Measurements from ENCODE around the gene UBA7.

UBA7 gene

DNA sequence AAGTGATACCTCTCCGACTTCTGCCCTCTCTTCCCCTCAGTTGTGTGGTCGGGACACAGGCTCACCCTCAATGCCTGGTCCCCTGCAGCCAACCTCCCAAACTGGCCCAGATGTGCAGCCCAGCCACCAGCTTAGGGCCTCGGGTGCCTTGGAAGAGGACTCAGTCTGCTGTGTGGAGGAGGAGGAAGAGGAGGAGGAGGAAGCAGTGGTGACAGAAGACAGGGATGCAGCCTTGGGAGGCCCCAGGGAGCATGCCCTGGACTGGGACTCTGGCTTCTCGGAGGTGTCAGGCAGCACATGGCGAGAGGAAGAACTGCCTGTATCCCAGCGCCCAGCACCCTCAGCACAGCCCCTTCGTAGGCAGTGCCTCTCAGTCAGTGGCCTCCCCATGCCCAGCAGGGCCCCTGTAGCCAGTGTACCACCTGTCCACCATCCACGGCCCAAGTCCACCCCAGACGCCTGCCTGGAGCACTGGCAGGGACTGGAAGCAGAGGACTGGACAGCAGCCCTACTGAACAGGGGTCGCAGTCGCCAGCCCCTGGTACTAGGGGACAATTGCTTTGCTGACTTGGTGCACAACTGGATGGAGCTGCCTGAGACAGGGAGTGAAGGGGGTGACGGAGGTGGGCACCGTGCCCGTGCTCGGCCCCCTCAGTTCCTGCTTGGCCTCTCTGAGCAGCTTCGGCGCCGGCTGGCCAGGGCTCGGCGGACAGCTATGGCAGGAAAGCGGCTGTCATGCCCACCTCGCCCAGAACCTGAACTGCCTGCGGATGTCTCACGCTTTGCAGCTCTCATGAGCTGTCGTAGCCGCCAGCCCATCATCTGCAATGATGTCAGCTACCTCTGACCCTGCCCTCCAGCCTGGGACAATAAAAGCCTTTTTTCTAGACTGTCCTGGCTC, 9.4 kb downstream of the UBA7 start:
- no peak for DNase-seq (ENCODE audit: low read depth in 2 of 2)

DNA sequence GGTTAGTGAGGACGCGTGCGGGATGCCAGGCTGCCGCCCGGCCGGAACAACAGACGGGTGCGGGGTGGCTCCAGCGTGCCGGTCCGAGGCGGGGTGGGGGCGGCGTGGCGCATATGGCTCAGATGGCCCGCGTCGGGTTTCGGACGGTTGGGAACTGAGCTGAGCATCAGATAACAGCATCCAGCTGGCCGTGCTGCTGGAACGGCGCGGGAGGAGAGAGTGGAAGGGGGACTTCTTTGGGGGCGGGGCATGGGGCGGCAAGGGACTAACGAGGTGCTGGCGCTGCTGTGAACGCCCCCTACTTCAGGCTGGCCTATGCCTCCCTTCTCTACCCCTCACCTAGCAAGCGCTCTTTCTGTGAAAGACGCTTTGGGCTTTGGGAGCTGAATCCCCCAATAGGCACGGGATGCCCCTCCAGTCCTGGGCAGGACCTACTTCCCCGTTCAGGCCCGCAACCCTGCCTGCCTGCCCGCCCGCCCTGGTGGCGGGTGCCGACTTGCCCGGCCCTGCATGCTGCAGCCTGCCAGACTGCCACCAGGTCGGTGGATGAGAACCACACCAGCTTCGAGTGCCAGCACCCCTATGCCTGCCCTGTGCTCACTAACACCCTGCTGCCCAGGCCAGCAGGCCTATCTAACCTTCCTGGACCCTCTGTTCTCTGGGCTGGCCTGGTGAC, 10.2 kb downstream of the UBA7 start:
- no peak for DNase-seq (ENCODE audit: low read depth in 2 of 2)

DNA sequence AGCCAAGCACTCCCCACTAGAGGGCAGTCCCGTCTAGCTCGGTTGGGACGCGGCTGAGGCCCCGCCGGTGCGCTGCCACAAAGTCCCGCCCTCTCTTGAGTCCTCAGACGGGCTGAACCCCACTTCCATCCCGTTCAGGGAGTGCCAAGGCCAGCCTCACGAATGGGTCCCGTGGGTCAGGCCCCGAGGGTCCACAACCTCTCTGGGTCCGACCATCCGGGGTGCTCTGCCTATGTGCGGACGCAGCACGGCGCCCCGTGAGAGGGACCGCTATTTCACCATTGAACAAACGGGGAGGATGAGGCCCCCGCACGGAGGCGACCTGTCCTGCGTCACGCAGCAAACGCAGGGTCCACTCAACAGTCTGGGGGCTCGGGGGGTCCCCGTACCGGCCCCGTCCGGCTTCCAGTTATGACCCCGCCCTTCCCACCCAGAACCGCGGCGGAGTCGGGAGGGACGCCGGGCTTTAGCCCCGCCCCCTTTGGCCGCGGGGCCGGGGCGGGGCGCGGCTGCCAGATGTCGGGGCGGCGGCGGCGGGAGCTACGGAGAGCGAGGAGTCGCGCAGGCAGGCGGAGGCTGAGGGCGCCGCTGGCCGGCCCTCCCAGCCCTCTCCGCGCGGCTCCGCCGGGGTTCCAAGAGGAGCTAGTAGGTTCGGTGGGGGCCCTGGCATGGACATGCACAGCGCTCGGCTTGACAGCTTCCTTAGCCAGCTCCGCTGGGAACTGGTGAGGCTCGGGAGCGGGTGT, 10.9 kb downstream of the UBA7 start, which contains the start of gene INKA1:
Gene INKA1 (plus strand): TSS at position 543 of the 746 bp plus-strand sequence. CDS start 132 bp downstream, at position 675.
- peak; percentile 75 to 77 for DNase-seq (ENCODE audit: low read depth in 2 of 2)

DNA sequence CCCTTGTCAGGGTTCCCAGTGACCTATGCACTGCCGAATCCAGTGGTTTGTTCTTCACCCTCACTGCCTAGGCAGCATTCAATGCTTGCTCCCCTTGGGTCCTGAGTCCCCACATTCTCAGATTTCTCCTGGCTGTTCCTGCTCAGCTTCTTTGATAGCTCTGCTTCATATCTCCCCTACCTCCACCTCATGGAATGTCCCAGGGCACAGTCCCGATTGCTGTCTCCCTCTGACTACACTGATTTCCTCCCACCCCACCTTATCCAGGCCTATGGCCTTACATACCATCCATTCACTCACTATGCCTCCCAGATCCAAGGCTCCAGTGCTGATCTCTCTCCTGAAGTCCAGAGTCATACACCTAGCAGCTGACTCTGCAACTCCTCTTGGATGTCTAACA, 12.6 kb downstream of the UBA7 start:
- DNase-seq (ENCODE audit: low read depth in 2 of 2): no peak

DNA sequence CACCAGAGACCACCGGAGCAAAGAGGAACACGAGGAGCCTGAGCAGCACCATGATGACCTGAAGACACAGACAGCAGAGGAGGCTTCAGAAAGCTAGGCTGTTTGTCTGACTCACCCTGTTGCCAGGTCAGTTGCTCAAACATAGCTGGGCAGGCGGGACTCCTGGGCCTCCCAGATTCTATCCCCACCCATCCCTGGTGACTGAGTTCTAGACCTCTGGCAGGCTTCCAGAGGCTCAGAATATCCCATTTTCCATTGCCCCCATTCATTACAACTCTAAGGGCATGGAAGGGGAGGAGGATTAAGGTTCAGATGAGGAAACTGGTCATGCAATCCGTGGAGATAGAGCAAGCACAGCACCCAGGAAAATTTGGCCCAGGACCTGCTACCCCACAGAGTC, 14.0 kb downstream of the UBA7 start, which contains the start of gene CDHR4:
Gene CDHR4 (minus strand): TSS at position 113 of the 400 bp plus-strand sequence. CDS start 61 bp downstream, at position 52.
- DNase-seq (ENCODE audit: low read depth in 2 of 2): no peak

DNA sequence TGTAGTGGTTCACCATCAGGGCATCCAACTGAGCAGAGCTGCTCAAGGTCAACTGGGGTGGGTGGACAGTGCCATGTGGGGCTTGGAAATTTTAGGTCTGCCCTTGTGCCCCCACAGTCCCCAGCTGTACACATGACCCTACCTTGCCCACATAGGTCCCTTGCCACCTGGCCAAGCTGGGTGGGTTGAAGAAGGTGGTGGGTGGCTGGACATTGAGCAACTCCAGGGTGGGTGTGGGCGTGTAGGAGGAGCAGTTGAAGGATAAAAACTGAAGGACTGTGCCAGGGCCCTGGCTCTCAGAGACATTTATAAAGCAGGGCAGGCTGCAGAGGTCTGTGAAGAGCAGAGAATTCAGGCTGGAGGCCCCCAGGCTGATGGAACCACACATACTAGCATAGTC, 14.6 kb downstream of the UBA7 start:
- DNase-seq (ENCODE audit: low read depth in 2 of 2): no peak

DNA sequence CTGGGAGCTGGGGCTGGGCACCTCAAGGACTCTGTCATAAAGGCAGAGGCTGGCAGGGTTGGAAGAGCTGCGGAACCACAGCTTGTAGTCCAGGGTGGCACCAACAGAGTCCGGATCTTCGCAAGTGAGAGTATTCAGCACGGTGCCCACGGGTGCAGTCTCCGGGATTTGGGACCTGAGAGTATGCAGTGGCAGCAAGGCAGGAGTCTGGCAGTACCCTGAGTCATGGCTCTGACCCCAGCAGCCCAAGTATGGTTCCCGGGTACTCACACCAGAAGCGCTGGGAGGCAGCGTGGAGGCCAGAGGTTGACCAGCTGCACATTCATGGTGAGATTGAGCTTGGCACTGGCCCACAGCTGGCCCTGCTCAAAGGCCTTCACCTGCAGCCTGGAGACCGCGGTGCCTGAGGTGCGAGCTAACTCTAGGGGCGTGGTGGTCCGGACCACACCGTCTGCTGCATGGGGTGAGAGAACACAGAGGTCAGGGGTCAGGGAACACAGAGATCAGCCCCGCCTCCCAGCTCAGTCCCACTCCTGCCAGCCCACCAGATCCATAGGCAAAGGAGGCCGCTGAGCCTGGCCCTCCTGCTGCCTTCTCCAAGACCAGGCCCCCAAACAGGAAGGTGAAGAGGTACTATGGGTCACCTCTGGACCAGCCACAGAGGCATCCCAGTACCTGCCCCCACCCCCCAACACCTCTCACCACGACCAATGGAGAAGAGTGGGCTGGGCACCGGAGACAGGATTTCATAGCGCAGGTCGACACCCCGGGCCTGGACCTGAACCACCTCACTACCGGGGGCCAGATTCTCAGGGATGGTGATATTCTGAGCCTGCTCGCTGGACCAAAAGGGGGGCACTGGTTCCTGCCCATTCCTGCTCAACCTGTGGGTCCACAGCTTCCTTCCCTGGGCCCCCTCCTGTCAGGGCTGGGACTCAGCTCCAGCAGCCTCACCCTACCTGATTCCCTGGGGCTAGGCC, 18.5 kb downstream of the UBA7 start:
- DNase-seq (ENCODE audit: low read depth in 2 of 2): no peak

DNA sequence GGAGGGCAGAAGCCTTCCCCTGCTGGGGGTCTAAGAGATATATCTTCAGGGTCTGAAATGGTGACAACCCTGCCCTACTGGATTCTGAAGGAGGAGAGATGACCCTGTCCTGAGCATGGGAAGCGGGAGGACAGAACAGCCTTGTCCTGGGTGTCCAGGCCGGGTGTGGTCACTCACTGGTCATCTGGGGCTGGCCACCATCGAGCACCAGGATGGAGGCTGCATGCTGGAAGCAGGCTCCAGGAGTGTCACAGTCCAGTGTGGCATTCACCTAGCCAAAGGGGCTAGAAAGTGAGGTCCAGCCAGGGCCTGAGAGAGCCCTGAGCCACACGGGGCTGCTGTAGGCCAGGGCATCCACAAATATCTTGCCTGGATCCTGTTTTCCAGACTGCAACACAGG, 19.3 kb downstream of the UBA7 start:
- DNase-seq (ENCODE audit: low read depth in 2 of 2): no peak

DNA sequence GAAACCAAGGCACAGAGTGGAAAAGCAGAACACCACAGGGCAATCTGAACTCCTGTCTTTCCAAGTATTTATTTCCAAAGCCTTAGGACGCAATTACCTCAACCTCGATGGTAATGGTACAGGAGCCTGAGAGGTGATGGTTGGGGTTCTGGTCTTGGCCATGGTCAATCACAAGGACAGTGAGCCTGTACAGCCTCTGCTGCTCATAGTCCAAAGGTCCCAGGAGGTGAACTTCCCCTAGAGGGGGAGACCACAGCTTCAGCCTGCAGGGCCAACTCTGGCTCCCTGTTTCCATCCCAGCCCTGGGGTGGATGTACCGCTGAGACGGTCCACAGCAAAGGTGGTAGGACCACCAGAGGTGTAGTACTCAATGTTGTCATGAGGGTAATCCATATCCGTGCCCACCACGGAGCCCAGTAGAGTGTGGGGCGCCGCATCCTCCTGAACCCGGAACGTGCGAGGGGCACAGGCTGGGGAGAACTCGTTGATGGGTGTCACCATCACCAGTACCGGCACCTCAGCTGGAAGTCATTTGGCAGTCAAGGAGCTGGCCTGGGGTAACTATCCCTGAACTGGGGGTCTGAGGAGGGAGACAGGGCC, 20.2 kb downstream of the UBA7 start:
- DNase-seq (ENCODE audit: low read depth in 2 of 2): no peak

DNA sequence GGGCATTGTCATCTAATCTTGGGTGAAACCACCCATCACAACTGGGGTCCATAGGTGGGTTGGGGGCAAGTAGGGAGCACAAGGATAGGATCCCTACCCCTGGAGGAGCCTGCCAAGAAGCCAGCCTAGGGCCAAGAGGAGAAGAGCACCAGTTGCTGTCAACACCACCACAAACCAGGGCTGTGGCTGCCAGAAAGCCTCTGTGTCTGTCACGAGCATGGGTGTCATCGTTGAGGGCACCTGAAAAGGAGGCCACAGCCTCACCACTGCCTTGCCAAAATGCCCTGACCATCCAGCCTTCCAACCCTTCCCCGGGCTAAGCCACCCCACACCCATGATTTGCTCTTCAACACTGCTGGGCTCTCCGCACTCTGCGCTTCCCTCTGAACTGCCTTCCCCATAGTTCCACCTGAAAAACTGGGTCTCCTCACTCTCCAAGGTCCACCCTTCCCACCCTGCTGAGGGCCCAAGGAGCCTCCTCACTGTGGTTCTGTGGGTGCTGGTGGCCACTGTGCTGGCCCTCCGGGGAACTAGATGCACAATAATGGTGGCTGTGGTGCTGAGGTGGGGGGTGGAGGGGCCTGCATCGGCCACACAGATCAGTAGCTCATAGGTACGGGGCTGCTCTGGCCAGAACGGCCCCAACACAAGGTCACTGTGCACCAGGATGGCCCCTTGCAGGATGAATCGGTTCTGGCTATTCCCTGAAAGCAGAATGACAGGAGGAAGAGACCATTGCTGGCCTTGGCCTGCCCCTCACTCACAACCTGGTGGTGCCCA, 21.2 kb downstream of the UBA7 start:
- no peak for DNase-seq (ENCODE audit: low read depth in 2 of 2)

DNA sequence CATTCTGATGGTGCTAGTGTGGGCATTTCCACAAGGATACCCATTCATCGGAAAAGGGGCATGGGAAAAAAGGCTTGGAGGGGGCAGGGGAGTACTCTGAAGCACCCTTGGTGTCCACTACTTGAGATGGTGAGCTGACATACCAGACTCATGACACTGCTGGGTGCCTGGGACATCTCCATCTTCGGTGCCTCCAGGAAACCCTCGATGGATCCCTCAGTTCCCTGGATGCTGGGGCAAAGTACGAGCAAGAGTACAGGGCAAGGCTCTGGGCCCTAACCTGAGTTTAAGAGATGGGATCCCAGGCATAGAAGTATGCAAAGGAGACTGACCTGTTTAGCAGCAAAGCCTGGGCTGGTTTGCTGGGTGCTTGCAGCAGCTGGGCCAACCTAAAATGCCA, 22.2 kb downstream of the UBA7 start:
- no peak for DNase-seq (ENCODE audit: low read depth in 2 of 2)

DNA sequence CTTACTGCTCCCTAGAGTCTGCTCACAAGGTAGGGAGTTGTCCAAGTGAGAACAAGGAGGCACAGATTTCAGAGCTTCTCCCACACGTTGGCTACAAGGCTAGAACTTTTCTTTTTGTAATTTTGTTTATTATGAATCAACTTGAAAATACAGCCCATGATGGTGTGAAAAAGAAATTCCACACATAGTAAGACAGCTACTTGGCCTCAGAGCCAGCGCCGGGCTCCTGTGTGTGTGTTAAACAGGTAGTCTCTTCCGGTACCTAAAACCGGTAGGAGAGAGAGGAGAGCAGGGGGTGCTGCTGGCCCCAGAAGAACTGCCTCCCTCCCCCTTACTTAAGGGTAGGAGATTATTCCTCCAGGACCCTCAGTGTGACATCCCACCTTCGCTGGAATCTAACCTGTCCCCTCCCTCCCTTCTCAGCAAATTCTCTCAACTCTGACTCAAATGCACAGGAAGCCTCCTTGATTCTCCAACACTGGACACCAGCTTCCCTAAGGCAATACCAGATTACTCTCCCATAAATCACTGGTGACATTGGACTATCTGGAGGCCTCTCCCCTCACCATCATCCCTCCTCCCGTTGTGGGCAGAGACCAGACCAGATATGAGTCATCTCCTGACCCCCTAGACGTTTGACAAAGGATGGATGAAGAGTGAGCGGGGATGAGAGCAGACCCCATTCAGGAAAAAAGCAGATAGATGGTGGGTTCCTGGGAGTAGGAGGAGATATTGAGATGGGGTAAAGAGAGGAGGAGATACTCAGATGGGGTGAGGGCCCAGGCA, 22.9 kb downstream of the UBA7 start:
- no peak for DNase-seq (ENCODE audit: low read depth in 2 of 2)

DNA sequence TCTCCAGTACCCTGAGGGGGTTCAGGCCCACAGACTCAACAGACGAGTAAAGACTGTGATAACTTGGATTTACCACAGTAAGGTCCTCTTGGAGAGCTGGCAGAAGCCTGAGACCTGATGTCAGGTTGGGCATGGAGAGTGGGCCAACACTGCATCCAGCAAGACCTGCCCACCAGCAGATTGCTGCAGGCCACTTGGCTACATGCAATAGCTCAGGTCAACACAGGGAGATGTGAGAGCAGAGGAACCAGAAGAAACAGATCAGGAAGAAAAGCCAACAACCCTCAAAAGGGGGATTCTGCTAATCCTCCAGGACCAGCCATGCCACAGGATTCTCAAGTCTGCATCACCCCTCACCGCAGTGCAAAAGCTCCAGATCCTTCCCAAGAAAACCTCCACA, 25.7 kb downstream of the UBA7 start:
- no peak for DNase-seq (ENCODE audit: low read depth in 2 of 2)

DNA sequence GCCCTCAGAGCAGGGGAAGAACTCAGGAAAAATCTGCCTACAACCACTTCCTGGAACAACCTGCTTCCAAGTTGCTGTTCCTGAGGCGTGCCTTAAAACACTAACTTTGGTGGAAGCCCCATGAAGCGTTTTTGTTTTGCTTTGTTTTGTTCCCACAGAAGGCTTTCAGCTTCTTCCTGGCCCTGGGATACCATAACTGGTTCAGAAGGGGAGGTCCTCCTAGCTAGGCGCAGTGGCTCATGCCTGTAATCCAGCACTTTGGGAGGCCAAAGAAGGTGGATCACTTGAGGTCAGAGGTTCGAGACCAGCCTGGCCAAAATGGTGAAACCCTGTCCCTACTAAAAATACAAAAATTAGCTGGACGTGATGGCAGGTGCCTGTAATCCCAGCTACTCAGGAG, 26.2 kb downstream of the UBA7 start:
- no peak for DNase-seq (ENCODE audit: low read depth in 2 of 2)

DNA sequence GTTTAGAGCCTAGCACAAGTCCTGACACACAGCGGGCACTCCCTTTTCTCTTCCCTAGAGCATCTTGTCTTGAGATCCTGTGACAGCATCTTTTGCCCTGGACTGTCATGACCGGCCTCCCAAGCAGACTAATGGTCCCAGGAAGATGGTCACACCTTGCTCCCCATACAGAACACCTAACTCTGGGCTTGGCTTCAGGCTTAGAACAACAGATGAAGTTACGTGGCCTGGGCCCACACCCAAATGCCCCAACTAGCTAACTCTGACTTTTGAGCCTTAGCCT, 26.6 kb downstream of the UBA7 start:
- DNase-seq (ENCODE audit: low read depth in 2 of 2): no peak

DNA sequence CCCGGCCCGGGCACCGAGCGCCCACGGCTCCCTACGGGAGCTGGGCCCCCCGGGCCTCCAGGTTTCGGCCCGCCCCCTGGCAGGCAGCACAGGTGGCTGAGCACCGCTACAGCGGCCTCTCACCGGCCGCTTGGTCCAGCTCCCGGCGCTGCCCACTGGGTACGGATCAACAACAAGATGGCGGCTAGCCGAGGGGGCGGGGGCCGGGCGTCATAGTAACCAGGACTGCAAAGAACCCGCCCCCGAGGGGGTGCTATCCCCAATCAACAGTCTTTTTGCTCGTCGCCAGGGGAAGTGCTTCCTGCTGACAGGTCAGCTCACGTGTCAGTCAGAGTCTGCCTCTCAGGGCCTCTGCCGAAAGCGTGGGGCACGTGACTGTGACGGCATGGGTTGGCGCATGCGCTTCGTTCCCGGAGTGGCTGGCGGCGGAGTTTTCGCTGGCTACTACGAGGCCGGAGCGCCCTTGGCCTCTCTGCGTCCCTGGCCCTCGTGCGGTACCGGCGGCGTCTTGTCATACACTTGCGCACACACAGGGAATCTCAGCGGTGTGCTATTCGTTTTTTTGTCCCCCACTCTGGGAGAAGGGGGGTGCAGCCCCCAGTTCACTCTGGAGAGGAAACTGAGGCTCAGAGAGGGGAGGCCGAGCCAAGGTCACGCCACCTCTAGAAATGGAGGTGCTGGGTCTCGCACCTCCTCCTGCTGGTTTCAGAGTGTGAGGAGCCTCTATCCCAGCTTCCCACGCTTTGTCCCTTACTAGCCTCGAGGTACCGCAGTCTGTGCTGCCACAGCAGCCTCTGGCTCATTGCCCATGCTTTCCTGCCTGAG, 27.2 kb downstream of the UBA7 start, which contains the start of gene IP6K1:
Gene IP6K1 (minus strand): TSS at position 186 of the 825 bp plus-strand sequence. CDS start 38,502 bp downstream, outside the sequence.
- peak; percentile 100 for DNase-seq (ENCODE audit: low read depth in 2 of 2)

DNA sequence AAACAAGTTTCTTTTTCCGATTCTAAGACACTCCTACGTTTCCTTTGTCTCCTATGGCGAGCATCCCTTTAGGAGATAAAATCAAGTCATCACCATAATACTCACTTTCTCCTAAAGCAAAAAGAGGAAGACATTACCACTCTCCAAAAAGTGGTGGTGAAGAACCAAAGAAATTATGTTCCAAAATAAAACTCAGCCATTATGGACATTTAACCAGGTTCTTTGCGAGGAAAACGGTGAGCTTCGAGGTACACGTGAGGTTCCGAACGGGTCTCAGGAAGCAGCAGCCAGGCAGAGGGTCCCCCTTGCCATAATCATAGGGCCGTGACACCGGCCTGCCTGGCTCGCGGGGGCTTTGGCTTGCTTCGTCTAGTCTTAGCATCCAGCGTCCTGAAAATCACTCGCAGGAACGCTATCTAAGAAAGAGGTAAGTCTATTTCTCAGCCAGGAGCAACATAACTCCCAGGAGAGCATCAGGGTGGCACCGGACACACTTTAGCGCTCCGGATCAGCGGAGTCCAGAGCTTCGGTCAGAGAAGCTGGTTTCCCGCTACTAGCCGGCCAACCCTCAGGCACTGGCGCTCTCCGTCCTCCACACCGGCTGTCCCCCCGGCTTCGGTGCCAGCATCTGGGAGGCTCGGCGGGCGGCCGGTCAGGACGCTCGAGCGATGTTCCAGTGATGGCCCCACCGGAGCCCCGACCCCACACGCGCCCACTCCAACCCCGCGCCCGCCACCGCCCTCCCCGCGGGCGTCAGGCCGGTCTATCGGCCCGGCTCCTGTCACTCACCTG, 28.0 kb downstream of the UBA7 start:
- no peak for DNase-seq (ENCODE audit: low read depth in 2 of 2)
